ENCODE measurements around the gene B3GNT8.

GRCh38 chr19:41434450-41434849 lies 7.3 kb upstream of the B3GNT8 start:
- TF ChIP-seq POLR2A (IDR thresholded peaks at IDR 0.05) (no peak), CTCF (IDR thresholded peaks at IDR 0.05) (no peak), POLR2AphosphoS5 (IDR thresholded peaks at IDR 0.05) (no peak)

Data from breast epithelium (tissue), 3 donors.